HG03139 (cell line): ENCODE results near the gene VEGFB.

Source experiments
- ATAC-seq: cut with Tn5 transposase; IDR thresholded peaks from one replicate; pipeline ENCODE4 v1.9.1; 2021; ENCODE audit not compliant: unreplicated experiment

Gene VEGFB

GRCh38 chr11:64230171-64230984 is 4.0 kb upstream of the VEGFB start, which contains the start of gene DNAJC4:
Gene DNAJC4 (plus strand): TSS chr11:64230548. CDS start chr11:64230855, 307 bp downstream.
- no peak for ATAC-seq

- no peak for ATAC-seq
These were observed 3.4 kb upstream of the VEGFB start for GRCh38 chr11:64230985-64231365.

GRCh38 chr11:64231546-64231945 is 2.8 kb upstream of the VEGFB start:
- ATAC-seq = no peak

- no peak for ATAC-seq
These were observed 2.0 kb upstream of the VEGFB start for GRCh38 chr11:64232182-64232966.

GRCh38 chr11:64232967-64233315 is 1.4 kb upstream of the VEGFB start:
- no peak for ATAC-seq

GRCh38 chr11:64234647-64235379 is 429 bp downstream of the VEGFB start:
- no peak for ATAC-seq

GRCh38 chr11:64235437-64236161 is 1.2 kb downstream of the VEGFB start:
- no peak for ATAC-seq

- ATAC-seq = no peak
These were observed 3.1 kb downstream of the VEGFB start for GRCh38 chr11:64237484-64237951.

GRCh38 chr11:64238076-64238475 is 3.7 kb downstream of the VEGFB start:
- no peak for ATAC-seq

- no peak for ATAC-seq
These were observed 4.6 kb downstream of the VEGFB start for GRCh38 chr11:64238999-64239398.

GRCh38 chr11:64239662-64240434 is 5.5 kb downstream of the VEGFB start:
- ATAC-seq = no peak

GRCh38 chr11:64240435-64241240 is 6.3 kb downstream of the VEGFB start, which contains the start of gene FKBP2:
Gene FKBP2 (plus strand): TSS chr11:64241095. CDS start chr11:64242388, 1,293 bp downstream.
- peak; percentile 46 for ATAC-seq

- peak; percentile 56 for ATAC-seq
These were observed 6.8 kb downstream of the VEGFB start for GRCh38 chr11:64241241-64241490.

GRCh38 chr11:64241491-64242374 is 7.3 kb downstream of the VEGFB start:
- peak; percentile 0 for ATAC-seq

- no peak for ATAC-seq
These were observed 9.0 kb downstream of the VEGFB start for GRCh38 chr11:64243236-64243854.

- no peak for ATAC-seq
These were observed 9.7 kb downstream of the VEGFB start for GRCh38 chr11:64244107-64244506.

GRCh38 chr11:64244966-64245365 is 10.6 kb downstream of the VEGFB start:
- ATAC-seq = no peak

- ATAC-seq = no peak
These were observed 11.0 kb downstream of the VEGFB start for GRCh38 chr11:64245401-64245796.
